ENCODE data around the gene KCNH2.

- TF ChIP-seq POLR2AphosphoS5 (IDR thresholded peaks at IDR 0.05; ENCODE audit: low read length), result no peak
- no peak for TF ChIP-seq ELK1 (IDR thresholded peaks at IDR 0.05; ENCODE audit: low read depth, low read length)
- no peak for TF ChIP-seq SPI1 (IDR thresholded peaks at IDR 0.05; ENCODE audit: borderline replicate concordance, insufficient read depth, low read depth, low read length)
- TF ChIP-seq ZNF274 (IDR thresholded peaks at IDR 0.05; ENCODE audit: insufficient read depth, insufficient read length), result no peak
- TF ChIP-seq MYC (IDR thresholded peaks at IDR 0.05; ENCODE audit: insufficient read depth, insufficient read length, insufficient replicate concordance, low read length, severe bottlenecking), result no peak
- TF ChIP-seq EGR1 (IDR thresholded peaks at IDR 0.05; ENCODE audit: borderline replicate concordance in 1 of 2, low read depth in 2 of 2, low read length in 2 of 2), result no peak
- TF ChIP-seq ZNF622 (IDR thresholded peaks at IDR 0.05), result no peak
- no peak for TF ChIP-seq CTCF (IDR thresholded peaks at IDR 0.05 in 2 of 3, conservative IDR thresholded peaks at IDR 0.05 in 1 of 3; ENCODE audit: control insufficient read depth in 2 of 3, extremely low read depth in 1 of 3, insufficient read depth in 1 of 3, low read depth in 3 of 3, low read length in 3 of 3)
- TF ChIP-seq RFX5 (IDR thresholded peaks at IDR 0.05; ENCODE audit: low read depth, low read length), result no peak
Observed at GRCh38 chr7:151010037-151010306, 31.9 kb upstream of the KCNH2 start.
